K562 (cell line): ENCODE results near the gene ZNF280C. TPM values are rescaled to one million over a fixed set of nuclear protein-coding genes. Genes with fewer than 3 reads are reported as not detected.

Experiments
- ATAC-seq: fragments of 200-7000 bp; cut with Tn5 transposase; 3 replicates; pipeline ENCODE4 v1.9.1; 2020; ENCODE audit warnings: moderate library complexity
- BruUV-seq: library from RNA; stranded (reverse); fragments of 400-500 nt; replicated peaks from 2 replicates; lab custom pipeline; 2021; lab: Mats Ljungman, UMichigan
- CTCF ChIA-PET: fragments of 300-600 bp; formaldehyde crosslinking; extraction: SDS; loops from one replicate; lab custom pipeline; 2021; ENCODE audit warnings: low intra/inter-chr PET ratio; lab: Yijun Ruan, JAX
- POLR2A ChIA-PET: fragments of 300-600, 350-650 bp; sonication (Branson Sonifier 250); formaldehyde crosslinking; extraction: SDS; loops from one replicate; lab custom pipeline; 2021; ENCODE audit warnings: antibody characterized with exemption, inconsistent platforms; lab: Yijun Ruan, JAX
- DNase-seq, 4 experiments: peaks; one replicate each; pipeline versions ENCODE4 v3.0.0 to v3.0.0-alpha.2; 2011 to 2018; ENCODE audit warnings: low spot score in 3 of 4, mixed read lengths in 3 of 4; ENCODE audit errors: extremely low read depth in 1 of 4
- FAIRE-seq: peaks from 2 replicates; lab custom pipeline; 2011; peaks lifted over from hg19 to GRCh38; lab: Jason Lieb, UNC
- H2AFZ ChIP-seq: 2 replicates; pipeline ENCODE4 v1.6.0; 2011; ENCODE audit warnings: low read depth, low read length, control low read depth, inconsistent platforms
- H3K27ac ChIP-seq: fragments of 200-600 bp; 3 replicates; pipeline ENCODE4 v1.8.0; 2011; ENCODE audit warnings: low read depth, mild to moderate bottlenecking, control low read depth, inconsistent platforms, low read length, moderate library complexity, mixed read lengths; ENCODE audit errors: extremely low read depth
- H3K27me3 ChIP-seq, 2 experiments: fragments of 300-600 bp in 1 of 2; 2 replicates in 1 of 2; 3 replicates in 1 of 2; pipeline versions ENCODE4 v1.6.0 to v1.8.0; 2011; ENCODE audit warnings: inconsistent platforms in 2 of 2, low read length in 2 of 2, mild to moderate bottlenecking in 1 of 2, mixed read lengths in 1 of 2, moderate library complexity in 1 of 2; ENCODE audit not compliant: control insufficient read depth in 2 of 2, insufficient read depth in 2 of 2
- H3K36me3 ChIP-seq: fragments of 300-600 bp; 3 replicates; pipeline ENCODE4 v1.8.0; 2011; ENCODE audit warnings: mild to moderate bottlenecking, low read length, inconsistent platforms; ENCODE audit not compliant: control insufficient read depth, insufficient read depth
- H3K4me1 ChIP-seq, 2 experiments: fragments of 200-600 bp in 1 of 2; replicated peaks in 1 of 2; 2 replicates in 1 of 2; 3 replicates in 1 of 2; pipeline versions ENCODE4 v1.5.1 to v1.8.0; 2011; ENCODE audit warnings: inconsistent platforms in 2 of 2, low read length in 2 of 2, mild to moderate bottlenecking in 1 of 2, mixed read lengths in 1 of 2, moderate library complexity in 1 of 2; ENCODE audit not compliant: control insufficient read depth in 2 of 2, insufficient read depth in 2 of 2
- H3K4me2 ChIP-seq: 2 replicates; pipeline ENCODE4 v1.6.1; 2011; ENCODE audit warnings: low read length, control low read depth, inconsistent platforms, mixed read lengths; ENCODE audit not compliant: insufficient read depth
- H3K4me3 ChIP-seq: fragments of 200-600 bp; sonication (generic), shearing (Covaris generic); 2 replicates; pipeline ENCODE4 v1.5.1; 2016; ENCODE audit warnings: control low read depth, inconsistent platforms
- H3K79me2 ChIP-seq: fragments of 200-600 bp; 3 replicates; pipeline ENCODE4 v1.8.0; 2011; ENCODE audit warnings: low read length, inconsistent platforms; ENCODE audit not compliant: control insufficient read depth, insufficient read depth
- H3K9ac ChIP-seq, 2 experiments: 2 replicates each; pipeline versions ENCODE4 v1.6.0 to v1.6.1; 2011; ENCODE audit warnings: low read depth in 2 of 2, low read length in 2 of 2, control low read depth in 1 of 2, inconsistent platforms in 1 of 2, mild to moderate bottlenecking in 1 of 2, mixed read lengths in 1 of 2; ENCODE audit not compliant: insufficient read depth in 1 of 2
- H3K9me1 ChIP-seq: one replicate; pipeline ENCODE4 v1.6.0; 2011; ENCODE audit warnings: inconsistent platforms, mild to moderate bottlenecking, low read length, moderate library complexity; ENCODE audit not compliant: control insufficient read depth, insufficient read depth
- H3K9me3 ChIP-seq: replicated peaks from 2 replicates; pipeline ENCODE4 v1.5.1; 2011; ENCODE audit warnings: low read depth, low read length, inconsistent platforms; ENCODE audit not compliant: control insufficient read depth, insufficient read depth
- H4K20me1 ChIP-seq: replicated peaks from 2 replicates; pipeline ENCODE4 v1.6.1; 2011; ENCODE audit warnings: low read length, inconsistent platforms, mixed read lengths; ENCODE audit not compliant: control insufficient read depth, insufficient read depth
- DEAF1 ChIP-seq: fragments of 450-650 bp; formaldehyde crosslinking; IDR thresholded peaks from 2 replicates; pipeline ENCODE4 v1.4.0; 2020; ENCODE audit warnings: mild to moderate bottlenecking, moderate library complexity
- EZH2 ChIP-seq: IDR thresholded peaks from 2 replicates; pipeline ENCODE4 v1.6.1; 2012; ENCODE audit warnings: low read depth, mild to moderate bottlenecking, inconsistent platforms, low read length, borderline replicate concordance
- MEF2A ChIP-seq: IDR thresholded peaks from 2 replicates; pipeline ENCODE4 v1.6.1; 2011; ENCODE audit warnings: low read depth, mild to moderate bottlenecking, low read length, moderate library complexity; ENCODE audit not compliant: control insufficient read depth
- MTA3 ChIP-seq: fragments of 450-650 bp; formaldehyde crosslinking; IDR thresholded peaks from 2 replicates; pipeline ENCODE4 v1.6.1; 2017; ENCODE audit warnings: mild to moderate bottlenecking, borderline replicate concordance
- NR2C2 ChIP-seq, 2 experiments: fragments of 200-800 bp in 1 of 2; sonication (Bioruptor generic) in 1 of 2; sonication (generic) in 1 of 2; formaldehyde crosslinking in 1 of 2; IDR thresholded peaks; 2 replicates each; pipeline versions ENCODE4 v1.6.1 to v1.8.0; 2016 to 2022; ENCODE audit warnings: mild to moderate bottlenecking in 1 of 2, missing compliant biosample characterization in 1 of 2, missing genetic modification characterization in 1 of 2, missing genetic modification reagents in 1 of 2
- SMARCE1 ChIP-seq: fragments of 450-650 bp; IDR thresholded peaks from 2 replicates; pipeline ENCODE4 v1.7.1; 2016; ENCODE audit warnings: mild to moderate bottlenecking
- SPI1 ChIP-seq: IDR thresholded peaks from 2 replicates; pipeline ENCODE4 v1.6.1; 2011; ENCODE audit warnings: low read depth, low read length, control low read depth, borderline replicate concordance
- ZBTB17 ChIP-seq: fragments of 450-650 bp; formaldehyde crosslinking; IDR thresholded peaks from 2 replicates; pipeline ENCODE4 v1.4.0; 2020; ENCODE audit warnings: mild to moderate bottlenecking
- ZC3H8 ChIP-seq: fragments of 450-650 bp; IDR thresholded peaks from 2 replicates; pipeline ENCODE4 v1.6.1; 2017
- WGBS: fragments of 100-300 bp; shearing (Covaris generic); methylation state at CpG from one replicate; pipeline ENCODE4 v1.1.6; 2016; ENCODE audit warnings: low coverage, mixed read lengths; ENCODE audit not compliant: insufficient coverage; ENCODE audit errors: missing lambda C conversion rate; 5-methylcytosine and 5-hydroxymethylcytosine counted together
- in situ Hi-C: fragments of 300-500 bp; cut with MboI; formaldehyde crosslinking; loops from 4 replicates; pipeline ENCODE4 v1.15.0; 2018; ENCODE audit warnings: inconsistent platforms, mixed read lengths
- intact Hi-C: fragments of 100-400 bp; cut with micrococcal nuclease; formaldehyde crosslinking; loops from 2 replicates; pipeline ENCODE4 v1.14.2; 2022
- polyA plus RNA-seq, 8 experiments: library from polyadenylated mRNA; depleted of rRNA in 4 of 8; stranded (reverse) in 5 of 8; unstranded in 3 of 8; fragments of >200 nt; fragmentation: Nextera tagmentation in 2 of 8; fragmentation: Illumina TruSeq in 1 of 8; extraction: Ambion mirVana in 2 of 8; extraction: Trizol in 1 of 8; gene quantifications; 2 replicates each; pipeline versions ENCODE4 v1.2.1 to v1.2.3, GENCODE V29; 2011 to 2014; ENCODE audit warnings: inconsistent platforms in 1 of 8, missing spikeins in 1 of 8
- total RNA-seq, 7 experiments: library from RNA; depleted of rRNA in 6 of 7; stranded (reverse); fragments of >200 nt in 6 of 7; fragmentation: Illumina TruSeq in 2 of 7; extraction: Trizol in 2 of 7; gene quantifications; 2 replicates each; pipeline versions ENCODE4 v1.2.1 to v1.2.3, GENCODE V29; 2011 to 2021; ENCODE audit warnings: low replicate concordance in 1 of 7
- TF ChIP-seq, protein P1 (sequence below): fragments of 450-650 bp; IDR thresholded peaks from 2 replicates; pipeline ENCODE4 v1.6.1; 2017; ENCODE audit warnings: mild to moderate bottlenecking, moderate library complexity
- TF ChIP-seq, protein P2 (sequence below), 3 experiments: fragments of 200-800 bp in 1 of 3; fragments of 250-450 bp in 1 of 3; fragments of 450-650 bp in 1 of 3; sonication (Bioruptor Pico) in 1 of 3; sonication (Bioruptor generic) in 1 of 3; formaldehyde crosslinking in 1 of 3; IDR thresholded peaks; 2 replicates each; pipeline versions ENCODE4 v1.6.1 to v1.8.0; 2016 to 2022; ENCODE audit warnings: mild to moderate bottlenecking in 2 of 3, missing genetic modification characterization in 2 of 3, missing compliant biosample characterization in 1 of 3, moderate library complexity in 1 of 3
- TF ChIP-seq, protein P3 (sequence below), 2 experiments: fragments of 250-450 bp in 1 of 2; fragments of 450-650 bp in 1 of 2; sonication (Bioruptor Pico) in 1 of 2; IDR thresholded peaks; 2 replicates each; pipeline versions ENCODE4 v1.6.1 to v1.8.0; 2016 to 2021; ENCODE audit warnings: mild to moderate bottlenecking in 2 of 2, moderate library complexity in 2 of 2, missing compliant biosample characterization in 1 of 2, missing genetic modification characterization in 1 of 2

Gene ZNF280C
- total and polyA plus RNA-seq, 9 of the 15 experiments (the other 6 are each of a cell fraction or from before 2014, with no cell fraction given): 1.6 to 8.3 (median 4.4) TPM

- no peak for TF ChIP-seq MEF2A
These were observed 14.8 kb downstream of the ZNF280C start (continued) for GRCh38 chrX:130253916-130254315.

DNA sequence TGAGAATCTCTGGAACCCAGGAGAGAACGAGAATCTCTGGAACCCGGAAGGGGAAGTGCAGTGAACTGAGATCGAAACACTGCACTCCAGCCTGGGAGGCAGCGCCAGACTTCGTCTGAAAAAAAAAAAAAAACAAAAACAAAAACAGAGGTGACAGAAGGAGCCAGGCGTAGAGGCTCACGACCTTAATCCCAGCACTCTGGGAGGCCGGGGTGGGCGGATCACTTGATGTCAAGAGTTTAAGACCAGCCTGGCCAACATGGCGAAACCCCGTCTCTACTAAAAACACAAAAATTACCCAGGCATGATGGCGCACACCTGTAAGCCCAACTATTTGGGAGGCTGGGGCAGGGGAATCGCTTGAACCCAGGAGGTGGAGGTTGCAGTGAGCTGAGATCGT is 17.0 kb downstream of the ZNF280C start:
- intact Hi-C loops: no loop called here
- Histone ChIP-seq H4K20me1 (no peaks in the 10 kb centered on the region), H2AFZ (no peak overlapping the region), H3K9me3 (no peaks in the 10 kb centered on the region), H3K27ac (no peak overlapping the region), H3K9me1 (no peaks in the 10 kb centered on the region), H3K9ac (no peak overlapping the region), H3K4me3 (no peak overlapping the region), H3K27me3 (no peaks in the 10 kb centered on the region), H3K36me3 (no peaks in the 10 kb centered on the region), H3K4me1 (no peaks in the 10 kb centered on the region), H3K4me2 (no peak overlapping the region), H3K79me2 (no peaks in the 10 kb centered on the region)
- FAIRE-seq (no peak), ATAC-seq (no peak), DNase-seq (no peak)
- ChIA-PET POLR2A (no interaction called here), CTCF (no interaction called here)
- 78% methylated on average over 13 of the region's 14 CpGs for WGBS
- BruUV-seq: no TSS peak
- in situ Hi-C loops: no loop called here
- TF ChIP-seq, protein P1, sequence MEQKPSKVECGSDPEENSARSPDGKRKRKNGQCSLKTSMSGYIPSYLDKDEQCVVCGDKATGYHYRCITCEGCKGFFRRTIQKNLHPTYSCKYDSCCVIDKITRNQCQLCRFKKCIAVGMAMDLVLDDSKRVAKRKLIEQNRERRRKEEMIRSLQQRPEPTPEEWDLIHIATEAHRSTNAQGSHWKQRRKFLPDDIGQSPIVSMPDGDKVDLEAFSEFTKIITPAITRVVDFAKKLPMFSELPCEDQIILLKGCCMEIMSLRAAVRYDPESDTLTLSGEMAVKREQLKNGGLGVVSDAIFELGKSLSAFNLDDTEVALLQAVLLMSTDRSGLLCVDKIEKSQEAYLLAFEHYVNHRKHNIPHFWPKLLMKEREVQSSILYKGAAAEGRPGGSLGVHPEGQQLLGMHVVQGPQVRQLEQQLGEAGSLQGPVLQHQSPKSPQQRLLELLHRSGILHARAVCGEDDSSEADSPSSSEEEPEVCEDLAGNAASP: no peak
- TF ChIP-seq NR2C2 (CRISPR knock-in tag; IDR thresholded peaks at IDR 0.05) (no peak), NR2C2 (tag; IDR thresholded peaks at IDR 0.05) (no peak), ZC3H8 (no peak), ZBTB17 (CRISPR knock-in tag) (no peak), SMARCE1 (no peak), MTA3 (no peak), SPI1 (no peak), EZH2 (no peak), DEAF1 (CRISPR knock-in tag) (no peak)
- TF ChIP-seq, protein P2, sequence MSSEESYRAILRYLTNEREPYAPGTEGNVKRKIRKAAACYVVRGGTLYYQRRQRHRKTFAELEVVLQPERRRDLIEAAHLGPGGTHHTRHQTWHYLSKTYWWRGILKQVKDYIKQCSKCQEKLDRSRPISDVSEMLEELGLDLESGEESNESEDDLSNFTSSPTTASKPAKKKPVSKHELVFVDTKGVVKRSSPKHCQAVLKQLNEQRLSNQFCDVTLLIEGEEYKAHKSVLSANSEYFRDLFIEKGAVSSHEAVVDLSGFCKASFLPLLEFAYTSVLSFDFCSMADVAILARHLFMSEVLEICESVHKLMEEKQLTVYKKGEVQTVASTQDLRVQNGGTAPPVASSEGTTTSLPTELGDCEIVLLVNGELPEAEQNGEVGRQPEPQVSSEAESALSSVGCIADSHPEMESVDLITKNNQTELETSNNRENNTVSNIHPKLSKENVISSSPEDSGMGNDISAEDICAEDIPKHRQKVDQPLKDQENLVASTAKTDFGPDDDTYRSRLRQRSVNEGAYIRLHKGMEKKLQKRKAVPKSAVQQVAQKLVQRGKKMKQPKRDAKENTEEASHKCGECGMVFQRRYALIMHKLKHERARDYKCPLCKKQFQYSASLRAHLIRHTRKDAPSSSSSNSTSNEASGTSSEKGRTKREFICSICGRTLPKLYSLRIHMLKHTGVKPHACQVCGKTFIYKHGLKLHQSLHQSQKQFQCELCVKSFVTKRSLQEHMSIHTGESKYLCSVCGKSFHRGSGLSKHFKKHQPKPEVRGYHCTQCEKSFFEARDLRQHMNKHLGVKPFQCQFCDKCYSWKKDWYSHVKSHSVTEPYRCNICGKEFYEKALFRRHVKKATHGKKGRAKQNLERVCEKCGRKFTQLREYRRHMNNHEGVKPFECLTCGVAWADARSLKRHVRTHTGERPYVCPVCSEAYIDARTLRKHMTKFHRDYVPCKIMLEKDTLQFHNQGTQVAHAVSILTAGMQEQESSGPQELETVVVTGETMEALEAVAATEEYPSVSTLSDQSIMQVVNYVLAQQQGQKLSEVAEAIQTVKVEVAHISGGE (CRISPR knock-in tag; IDR thresholded peaks at IDR 0.05): no peak
- TF ChIP-seq, protein P3, sequence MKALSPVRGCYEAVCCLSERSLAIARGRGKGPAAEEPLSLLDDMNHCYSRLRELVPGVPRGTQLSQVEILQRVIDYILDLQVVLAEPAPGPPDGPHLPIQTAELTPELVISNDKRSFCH (CRISPR knock-in tag; IDR thresholded peaks at IDR 0.05): no peak
- TF ChIP-seq, protein P3 (tag; IDR thresholded peaks at IDR 0.05): no peak
